Gastrocnemius medialis (tissue), 4 donors: ENCODE data around the gene DMD.

Experiments
- POLR2A ChIP-seq, 2 donors: fragments of 450-650 bp; IDR thresholded peaks; one replicate each; pipeline ENCODE4 v1.6.1; 2017; ENCODE audit warnings: antibody characterized with exemption in 2 of 2, mild to moderate bottlenecking in 2 of 2, moderate library complexity in 2 of 2
- TF ChIP-seq, protein P1 (sequence below), 5 experiments: fragments of 450-650 bp in 3 of 5; fragments of 200-600 bp in 2 of 5; sonication (generic) in 2 of 5; IDR thresholded peaks in 4 of 5; conservative IDR thresholded peaks in 1 of 5; 1 replicate in 4 of 5; 2 replicates in 1 of 5; pipeline ENCODE4 v1.5.1; 2016 to 2019; ENCODE audit warnings: antibody characterized with exemption in 5 of 5, mild to moderate bottlenecking in 3 of 5, moderate library complexity in 3 of 5

DNA sequence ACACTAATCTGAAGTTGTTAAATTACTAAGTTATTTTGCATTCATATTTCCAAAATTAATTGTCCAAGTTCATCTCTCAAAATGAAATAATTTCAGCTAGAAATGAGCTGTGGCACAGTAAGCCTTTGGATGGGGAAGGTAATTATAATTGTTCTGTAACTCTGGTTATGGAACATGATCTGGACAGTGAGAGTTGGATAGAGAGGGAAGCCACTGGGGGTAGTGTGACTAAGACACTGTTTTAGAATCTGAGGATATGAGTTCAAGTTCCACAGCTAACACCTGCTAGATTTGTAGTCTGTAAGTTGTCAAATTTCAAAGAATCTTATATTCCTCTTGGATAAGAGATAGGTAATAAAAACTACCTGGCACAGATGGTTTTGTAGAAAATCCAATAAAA lies 49.5 kb downstream of the DMD start:
- TF ChIP-seq, protein P1, sequence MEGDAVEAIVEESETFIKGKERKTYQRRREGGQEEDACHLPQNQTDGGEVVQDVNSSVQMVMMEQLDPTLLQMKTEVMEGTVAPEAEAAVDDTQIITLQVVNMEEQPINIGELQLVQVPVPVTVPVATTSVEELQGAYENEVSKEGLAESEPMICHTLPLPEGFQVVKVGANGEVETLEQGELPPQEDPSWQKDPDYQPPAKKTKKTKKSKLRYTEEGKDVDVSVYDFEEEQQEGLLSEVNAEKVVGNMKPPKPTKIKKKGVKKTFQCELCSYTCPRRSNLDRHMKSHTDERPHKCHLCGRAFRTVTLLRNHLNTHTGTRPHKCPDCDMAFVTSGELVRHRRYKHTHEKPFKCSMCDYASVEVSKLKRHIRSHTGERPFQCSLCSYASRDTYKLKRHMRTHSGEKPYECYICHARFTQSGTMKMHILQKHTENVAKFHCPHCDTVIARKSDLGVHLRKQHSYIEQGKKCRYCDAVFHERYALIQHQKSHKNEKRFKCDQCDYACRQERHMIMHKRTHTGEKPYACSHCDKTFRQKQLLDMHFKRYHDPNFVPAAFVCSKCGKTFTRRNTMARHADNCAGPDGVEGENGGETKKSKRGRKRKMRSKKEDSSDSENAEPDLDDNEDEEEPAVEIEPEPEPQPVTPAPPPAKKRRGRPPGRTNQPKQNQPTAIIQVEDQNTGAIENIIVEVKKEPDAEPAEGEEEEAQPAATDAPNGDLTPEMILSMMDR (IDR thresholded peaks at IDR 0.05 in 4 of 5, conservative IDR thresholded peaks at IDR 0.05 in 1 of 5): no peak
- TF ChIP-seq POLR2A (IDR thresholded peaks at IDR 0.05): no peak
